GM18507 (cell line): ENCODE results near the gene HEATR5A.
"Not testable (repeated sequence)": the region's sequence is repeated elsewhere in the genome, so short reads cannot be mapped to it uniquely, and the experiment has no call there.

Experiments
- DNase-seq: peaks from one replicate; pipeline ENCODE4 v3.0.0; 2011; ENCODE audit warnings: low read depth; ENCODE audit not compliant: insufficient read length; ENCODE audit errors: extremely low spot score
- FAIRE-seq: peaks from 2 replicates; lab custom pipeline; 2011; peaks lifted over from hg19 to GRCh38; lab: Jason Lieb, UNC

Gene HEATR5A

DNA sequence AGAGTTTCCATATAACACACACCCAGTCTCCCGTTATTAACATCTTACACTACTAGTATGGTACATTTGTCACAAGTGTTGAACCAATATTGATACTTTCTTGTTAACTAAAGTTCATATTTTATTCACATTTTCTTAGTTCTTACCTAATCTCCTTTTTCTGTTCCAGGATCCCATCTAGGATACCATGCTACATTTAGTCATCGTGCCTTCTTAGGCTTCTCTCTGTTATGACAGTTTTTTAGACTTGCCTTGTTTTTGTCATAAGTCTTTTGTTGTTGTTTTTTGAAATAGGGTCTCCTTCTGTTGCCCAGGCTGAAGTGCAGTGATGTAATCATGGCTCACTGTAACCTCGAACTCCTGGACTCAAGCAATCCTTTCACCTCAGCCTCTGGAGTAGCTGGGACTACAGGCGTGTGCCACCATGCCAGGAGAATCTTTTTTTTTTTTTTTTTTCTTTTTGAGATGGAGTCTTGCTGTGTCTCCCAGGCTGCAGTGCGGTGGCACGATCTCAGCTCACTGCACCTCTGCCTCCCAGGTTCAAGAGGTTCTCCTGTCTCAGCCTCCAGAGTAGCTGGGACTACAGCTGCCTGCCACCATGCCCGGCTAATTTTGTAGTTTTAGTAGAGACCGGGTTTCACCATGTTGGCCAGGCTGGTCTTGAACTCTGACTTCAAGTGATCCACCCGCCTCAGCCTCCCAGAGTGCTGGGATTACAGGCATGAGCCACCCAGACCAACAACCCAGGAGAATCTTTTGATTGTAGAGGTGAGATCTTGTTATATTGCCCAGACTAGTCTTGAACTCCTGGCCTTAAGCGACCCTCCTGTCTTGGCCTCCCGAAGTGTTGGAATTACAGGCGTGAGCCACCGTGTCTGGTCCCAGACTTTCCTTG lies 153.7 kb downstream of the HEATR5A start:
- DNase-seq, result no peak
- no peak for FAIRE-seq

DNA sequence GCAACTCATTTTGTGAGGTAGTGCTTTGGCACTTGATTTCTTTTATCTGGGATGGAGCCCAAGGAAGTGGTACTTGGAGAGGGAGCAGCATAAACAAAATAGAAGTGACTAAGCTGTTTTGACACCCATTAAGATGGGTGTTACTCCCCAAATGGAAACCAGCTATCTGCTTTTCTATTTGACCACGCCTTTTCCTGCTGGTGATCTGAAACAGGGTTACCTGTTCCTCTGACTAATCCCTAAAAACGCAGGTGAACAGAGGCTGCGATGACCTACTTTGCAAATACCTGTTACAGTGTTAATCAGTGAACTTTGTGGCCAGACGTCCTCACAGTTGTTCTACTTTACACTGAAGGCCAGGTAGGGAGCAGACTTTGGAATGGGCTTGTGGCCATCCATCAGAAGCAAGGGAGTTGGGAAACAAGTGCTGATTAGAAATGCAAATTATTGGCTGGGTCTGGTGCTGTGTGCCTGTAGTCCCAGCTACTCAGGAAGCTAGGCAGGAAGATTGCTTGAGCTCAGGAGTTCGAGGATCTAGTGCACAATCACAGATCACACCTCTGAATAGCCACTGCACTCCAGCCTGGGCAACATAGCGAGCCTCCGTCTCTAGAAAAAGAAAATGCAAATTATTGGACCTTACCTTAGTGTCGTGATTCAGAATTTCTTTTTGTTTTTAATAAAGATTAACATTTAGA lies 154.5 kb downstream of the HEATR5A start:
- no peak for FAIRE-seq
- DNase-seq, result no peak

DNA sequence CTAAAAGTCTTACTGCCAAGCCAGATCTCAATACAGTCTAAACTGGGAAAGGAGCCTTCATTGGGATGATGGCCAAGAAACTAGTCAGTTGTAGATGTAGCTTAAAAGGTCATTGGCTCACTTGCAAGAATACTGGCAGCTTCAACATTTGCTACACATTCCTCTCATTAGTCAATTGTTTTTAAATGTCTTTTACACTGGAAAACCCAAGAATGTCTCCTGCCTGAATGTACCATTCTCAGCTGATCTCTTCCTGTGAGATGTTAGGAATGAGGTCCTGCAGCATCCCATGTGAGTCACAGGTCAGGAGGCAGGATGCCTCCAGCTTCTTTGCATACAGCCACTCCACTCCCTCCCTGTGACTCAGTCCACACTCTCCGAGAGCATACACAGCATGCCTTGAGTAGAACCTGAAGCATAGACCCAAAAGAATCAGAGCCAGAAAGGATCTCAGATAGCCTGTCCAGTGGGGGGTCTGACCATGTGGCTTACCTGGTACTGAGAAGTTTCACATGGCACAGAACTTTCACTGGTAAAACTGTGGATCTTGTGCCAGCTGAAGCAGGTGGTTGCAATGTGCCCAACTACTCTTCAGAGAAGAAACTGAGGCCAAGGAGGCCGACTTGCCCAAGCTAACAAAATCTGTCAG lies 156.7 kb downstream of the HEATR5A start:
- FAIRE-seq, result no peak
- DNase-seq, result no peak

DNA sequence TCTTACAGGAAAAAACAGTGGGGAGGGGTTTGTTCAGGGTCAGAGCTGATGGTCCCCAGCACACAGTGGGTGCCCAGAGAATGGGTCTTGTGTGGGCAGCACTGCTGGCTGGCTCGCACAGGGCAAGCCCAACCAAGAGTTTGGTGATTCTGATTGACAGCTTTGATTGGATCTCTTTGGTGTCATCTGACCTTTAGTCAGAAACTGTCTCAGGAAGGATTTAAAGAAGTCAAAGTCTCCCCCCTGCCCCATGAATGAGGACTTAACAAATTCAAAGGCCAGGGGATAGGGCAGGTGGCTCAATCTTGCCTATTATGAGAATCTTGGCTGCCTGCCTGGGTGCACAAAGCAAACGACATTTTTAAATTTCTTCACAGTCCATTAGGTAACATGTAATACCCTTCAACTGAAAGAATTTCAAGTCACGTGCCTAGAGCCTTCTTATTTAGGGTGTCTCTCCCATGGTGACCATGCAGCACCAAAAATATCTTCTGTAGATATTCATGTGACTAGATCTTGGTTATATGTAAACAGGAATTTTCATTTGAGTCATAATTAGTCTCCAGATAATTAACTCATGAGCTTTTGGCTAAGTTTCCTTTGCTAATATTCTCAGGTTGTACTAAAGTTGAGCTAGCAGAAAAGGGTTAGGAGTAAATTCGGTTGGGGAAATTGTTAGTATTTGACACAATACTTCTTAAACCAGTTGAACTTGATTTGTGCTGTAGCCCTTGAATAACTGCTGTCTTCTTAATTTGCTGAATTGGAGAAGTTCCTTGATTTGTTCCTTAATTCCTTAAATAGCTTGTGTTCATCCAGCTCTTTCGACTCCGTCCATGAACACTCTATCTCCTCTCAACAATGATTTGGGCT lies 158.3 kb downstream of the HEATR5A start:
- FAIRE-seq, result no peak

GRCh38 chr14:31261523-31261858 lies 158.9 kb downstream of the HEATR5A start:
- FAIRE-seq, result no peak
- no peak for DNase-seq

More for the DNA sequence above, 158.3 kb downstream of the HEATR5A start:
- no peak for DNase-seq

DNA sequence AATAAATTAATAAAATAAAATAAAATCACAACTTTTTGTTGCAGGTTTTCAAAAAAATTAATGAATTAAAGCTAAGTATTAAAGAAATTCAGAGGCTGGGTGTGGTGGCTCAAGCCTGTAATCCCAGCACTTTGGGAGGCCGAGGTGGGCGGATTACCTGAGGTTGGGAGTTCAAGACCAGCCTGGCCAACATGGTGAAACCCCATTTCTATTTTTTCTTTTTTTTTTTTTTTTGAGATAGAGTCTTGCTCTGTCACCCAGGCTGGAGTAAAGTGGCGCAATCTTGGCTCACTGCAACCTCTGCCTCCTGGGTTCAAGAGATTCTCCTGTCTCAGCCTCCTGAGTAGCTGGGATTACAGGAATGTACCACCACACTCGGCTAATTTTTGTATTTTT lies 161.3 kb downstream of the HEATR5A start:
- FAIRE-seq, result not testable (repeated sequence)

DNA sequence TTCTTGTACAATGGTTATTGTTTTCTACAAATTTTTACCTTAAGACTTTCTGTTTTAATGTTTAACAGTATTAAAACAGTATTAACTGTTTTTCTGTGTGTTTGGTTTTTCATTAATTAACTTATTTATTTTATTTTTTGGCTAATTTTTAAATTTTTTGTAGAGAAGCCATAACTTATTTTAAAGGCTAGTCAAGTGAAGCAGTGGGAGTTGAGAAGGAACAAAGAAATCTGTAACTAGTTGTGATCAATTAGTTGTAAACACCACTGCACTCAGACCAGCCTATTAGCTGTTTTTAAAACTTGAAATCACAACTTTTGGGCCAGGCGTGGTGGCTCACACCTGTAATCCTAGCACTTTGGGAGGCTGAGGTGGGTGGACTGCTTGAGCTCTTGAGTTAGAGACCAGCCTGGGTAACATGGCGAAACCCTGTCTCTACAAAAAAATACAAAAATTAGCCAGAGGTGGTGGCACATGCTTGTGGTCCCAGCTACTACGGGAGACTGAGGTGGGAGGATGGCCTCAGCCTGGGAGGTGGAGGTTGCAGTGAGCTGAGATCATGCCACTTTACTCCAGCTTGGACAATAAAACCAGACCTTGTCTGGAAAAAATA lies 161.8 kb downstream of the HEATR5A start:
- FAIRE-seq (no peak), DNase-seq (no peak)

More for the DNA sequence above, 161.3 kb downstream of the HEATR5A start:
- not testable (repeated sequence) for DNase-seq

DNA sequence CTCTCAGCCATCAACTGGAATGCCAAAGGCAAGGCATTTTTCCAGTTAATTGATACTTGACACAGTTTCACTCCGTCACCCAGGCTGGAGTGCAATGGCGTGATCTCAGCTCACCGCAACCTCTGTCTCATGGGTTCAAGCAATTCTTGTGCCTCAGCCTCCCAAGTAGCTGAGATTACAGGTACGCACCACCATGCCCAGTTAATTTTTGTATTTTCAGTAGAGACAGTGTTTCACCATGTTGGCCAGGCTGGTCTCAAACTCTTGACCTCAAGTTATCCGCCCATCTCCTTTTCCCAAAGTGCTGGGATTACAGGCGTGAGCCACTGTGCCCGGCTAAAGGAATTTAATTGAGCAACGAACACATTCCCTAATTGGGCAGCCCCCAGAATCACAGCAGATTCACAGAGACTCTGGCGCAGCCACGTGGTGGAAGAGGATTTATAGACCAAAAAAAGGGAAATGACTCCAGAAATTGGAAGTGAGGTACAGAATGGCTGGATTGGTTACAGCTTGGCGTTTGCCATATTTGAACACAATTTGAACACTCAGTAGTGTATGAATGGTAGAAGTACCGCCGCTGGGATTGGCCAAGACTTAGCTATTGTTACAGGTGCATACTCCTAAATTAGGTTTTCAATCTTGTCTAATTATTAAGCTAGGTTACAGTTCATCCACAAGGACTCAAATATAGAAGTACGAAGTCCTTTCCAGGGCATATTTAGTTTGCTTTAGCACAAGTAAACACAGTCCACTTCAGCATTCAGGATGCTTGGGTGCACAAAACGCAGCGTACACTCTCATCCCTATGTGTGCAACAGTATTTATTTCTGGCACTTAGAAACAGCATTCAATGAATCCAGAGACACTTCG lies 162.6 kb downstream of the HEATR5A start:
- not testable (repeated sequence) for DNase-seq, FAIRE-seq

DNA sequence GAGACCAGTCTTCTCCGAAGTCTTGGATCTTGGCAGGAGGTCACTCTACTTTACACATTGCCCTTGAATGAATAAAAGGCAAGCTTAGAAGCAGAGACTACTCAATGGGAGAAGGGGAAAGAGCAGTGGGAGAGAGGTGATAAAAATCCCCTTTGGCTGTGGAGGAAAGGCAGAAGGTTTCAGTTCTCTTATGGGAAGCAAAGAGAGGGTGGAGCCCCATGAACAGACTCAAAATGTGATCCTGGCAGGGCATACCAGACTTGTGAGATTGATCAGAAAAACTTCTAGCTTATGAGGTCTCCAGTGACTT lies 163.2 kb downstream of the HEATR5A start:
- DNase-seq (no peak), FAIRE-seq (no peak)

- DNase-seq, result no peak
- FAIRE-seq, result no peak
Measured at GRCh38 chr14:31256534-31257243, 163.7 kb downstream of the HEATR5A start.

- not testable (repeated sequence) for FAIRE-seq, DNase-seq
Measured at GRCh38 chr14:31255918-31256317, 164.4 kb downstream of the HEATR5A start.

DNA sequence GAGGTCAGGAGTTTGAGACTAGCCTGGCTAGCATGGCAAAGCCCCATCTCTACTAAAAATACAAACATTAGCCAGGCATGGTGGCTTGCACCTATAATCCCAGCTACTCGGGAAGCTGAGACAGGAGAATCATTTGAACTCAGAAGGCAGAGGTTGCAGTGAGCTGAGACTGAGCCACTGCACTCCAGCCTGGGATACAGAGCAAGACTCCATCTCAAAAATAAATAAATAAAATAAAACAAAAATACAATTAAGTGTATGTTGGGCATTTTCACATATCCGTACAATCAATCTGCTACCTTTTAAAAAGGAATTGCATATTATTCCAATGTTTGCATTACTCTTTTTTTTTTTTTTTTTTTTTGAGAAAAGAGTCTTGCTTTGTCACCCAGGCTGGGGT lies 165.1 kb downstream of the HEATR5A start:
- DNase-seq, result no peak

GRCh38 chr14:31253746-31254471 lies 166.4 kb downstream of the HEATR5A start:
- DNase-seq, result no peak
- FAIRE-seq, result no peak

More for the DNA sequence above, 165.1 kb downstream of the HEATR5A start:
- no peak for FAIRE-seq

GRCh38 chr14:31252865-31253264 lies 167.5 kb downstream of the HEATR5A start:
- FAIRE-seq (no peak), DNase-seq (no peak)

DNA sequence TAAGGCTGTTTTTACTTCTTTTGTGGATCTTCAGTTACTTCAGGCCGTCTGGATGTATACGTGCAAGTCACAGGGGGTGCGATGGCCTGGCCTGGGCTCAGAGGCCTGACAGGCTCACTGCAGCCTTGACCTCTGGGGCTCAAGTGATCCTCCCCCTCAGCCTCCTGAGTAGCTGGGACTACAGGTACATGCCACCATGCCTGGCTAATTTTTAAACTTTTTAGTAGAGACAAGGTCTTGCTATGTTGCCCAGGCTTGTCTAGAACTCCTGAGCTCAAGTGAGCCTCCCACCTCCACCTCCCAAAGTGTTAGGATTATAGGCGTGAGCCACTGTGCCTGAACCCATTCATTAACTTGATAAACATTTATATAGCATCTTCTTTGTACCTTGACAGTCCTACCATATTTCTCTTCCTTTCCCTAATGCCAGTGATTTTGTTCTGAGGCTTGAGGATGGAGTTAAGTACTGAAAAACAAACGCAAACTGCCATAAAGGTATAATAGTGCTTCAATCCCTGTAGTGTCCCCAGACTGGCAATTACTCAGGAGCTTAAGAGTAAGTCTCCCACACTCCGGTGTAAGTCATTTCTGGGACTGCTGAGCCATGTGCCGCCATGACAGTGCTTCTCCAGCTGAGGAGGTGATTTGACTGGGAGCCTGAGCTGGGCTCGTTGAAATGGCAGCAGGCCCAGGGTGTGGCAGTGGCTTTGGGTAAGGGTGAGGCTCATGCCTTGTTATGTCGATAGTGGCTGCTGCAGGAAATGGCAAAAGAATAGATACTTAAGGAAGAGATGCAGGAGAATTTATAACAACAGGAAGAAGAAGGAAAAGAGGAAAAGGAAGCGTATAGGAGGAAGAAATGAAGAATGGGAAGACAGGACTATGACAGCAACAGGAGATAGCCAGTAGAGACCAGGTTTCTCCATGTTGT lies 169.1 kb downstream of the HEATR5A start:
- no peak for FAIRE-seq
- DNase-seq, result no peak

DNA sequence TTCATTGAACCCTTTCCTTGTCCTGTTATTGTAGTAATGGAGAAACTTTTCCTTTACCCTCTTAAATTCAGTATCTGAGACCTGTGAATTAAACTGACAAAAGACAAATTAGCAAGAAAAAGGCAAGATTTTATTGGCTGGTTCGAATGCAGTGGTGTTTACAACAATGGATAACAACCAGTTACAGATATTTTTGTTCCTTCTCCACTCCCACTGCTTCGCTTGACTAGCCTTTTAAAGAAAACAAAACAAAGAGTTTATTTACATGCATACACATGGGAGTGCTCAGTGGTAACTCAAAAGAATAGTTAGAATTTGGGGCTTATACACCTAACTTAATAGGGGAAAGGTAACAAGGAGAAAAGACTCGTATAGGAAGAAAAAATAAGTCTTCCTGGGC lies 175.7 kb downstream of the HEATR5A start:
- no peak for DNase-seq
- no peak for FAIRE-seq
